ENCODE data around the gene PKMYT1. TPM values are rescaled to one million over a fixed set of nuclear protein-coding genes. Genes with fewer than 3 reads are reported as not detected.
A peak's percentile ranks its signal among the peaks of the same experiment; 100 is the strongest.
"Not testable (repeated sequence)": the region's sequence is repeated elsewhere in the genome, so short reads cannot be mapped to it uniquely, and the experiment has no call there.

The PKMYT1 gene
- total RNA-seq, 6 experiments from 2014 or later: 0.68 to 6.5 (median 1.7) TPM

DNA sequence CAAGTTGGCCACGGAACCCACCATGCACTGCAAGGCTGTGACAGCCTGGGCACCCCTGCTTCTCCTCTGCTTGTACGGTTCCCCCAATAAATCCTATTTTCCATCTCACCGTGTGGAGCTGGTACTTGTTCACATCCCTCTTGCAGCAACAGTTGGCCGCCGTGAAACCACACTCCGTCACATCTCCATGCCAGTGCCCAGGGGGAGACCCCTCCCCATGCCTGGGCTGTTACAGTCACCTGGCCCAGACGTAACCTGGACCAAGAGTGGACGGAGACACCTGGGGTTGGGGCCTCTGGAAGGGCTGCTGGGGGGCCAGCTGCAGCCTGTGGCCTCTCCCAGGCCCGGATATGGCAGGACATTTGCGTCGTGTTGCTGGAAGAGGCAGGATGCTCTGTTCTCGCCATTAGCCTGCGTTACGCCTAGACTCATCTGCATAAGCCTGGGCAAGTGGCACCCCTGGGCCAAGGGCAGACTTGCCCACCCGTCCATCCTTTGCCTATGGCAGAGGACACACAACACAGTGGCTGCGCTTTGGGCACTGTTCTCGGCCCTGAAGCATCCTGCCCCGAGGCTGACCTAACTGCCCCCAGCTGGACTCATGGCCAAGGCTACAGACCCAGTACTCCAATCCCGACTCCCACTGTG lies 30.4 kb downstream of the PKMYT1 start:
- 86% methylated on average over 9 of the region's 19 CpGs for WGBS (ENCODE audit: insufficient coverage, low coverage, low lambda C conversion rate, missing lambda C conversion rate)
- Histone ChIP-seq H3K4me3 (no peak overlapping the region), H3K27me3 (peaks cover 0 to under 1% of the 10 kb centered on the region in 2 donors), H3K4me1 (no peaks in the 10 kb centered on the region), H3K9me3 (no peaks in the 10 kb centered on the region), H3K36me3 (no peaks in the 10 kb centered on the region), H3K27ac (no peak overlapping the region)
- peak in 1 of 4 donors; percentile 21 for ATAC-seq
- TF ChIP-seq CTCF (IDR thresholded peaks at IDR 0.05) (no peak), POLR2A (IDR thresholded peaks at IDR 0.05) (no peak)
- no peak for DNase-seq
- intact Hi-C loops (cut with DNase I): no loop called here

DNA sequence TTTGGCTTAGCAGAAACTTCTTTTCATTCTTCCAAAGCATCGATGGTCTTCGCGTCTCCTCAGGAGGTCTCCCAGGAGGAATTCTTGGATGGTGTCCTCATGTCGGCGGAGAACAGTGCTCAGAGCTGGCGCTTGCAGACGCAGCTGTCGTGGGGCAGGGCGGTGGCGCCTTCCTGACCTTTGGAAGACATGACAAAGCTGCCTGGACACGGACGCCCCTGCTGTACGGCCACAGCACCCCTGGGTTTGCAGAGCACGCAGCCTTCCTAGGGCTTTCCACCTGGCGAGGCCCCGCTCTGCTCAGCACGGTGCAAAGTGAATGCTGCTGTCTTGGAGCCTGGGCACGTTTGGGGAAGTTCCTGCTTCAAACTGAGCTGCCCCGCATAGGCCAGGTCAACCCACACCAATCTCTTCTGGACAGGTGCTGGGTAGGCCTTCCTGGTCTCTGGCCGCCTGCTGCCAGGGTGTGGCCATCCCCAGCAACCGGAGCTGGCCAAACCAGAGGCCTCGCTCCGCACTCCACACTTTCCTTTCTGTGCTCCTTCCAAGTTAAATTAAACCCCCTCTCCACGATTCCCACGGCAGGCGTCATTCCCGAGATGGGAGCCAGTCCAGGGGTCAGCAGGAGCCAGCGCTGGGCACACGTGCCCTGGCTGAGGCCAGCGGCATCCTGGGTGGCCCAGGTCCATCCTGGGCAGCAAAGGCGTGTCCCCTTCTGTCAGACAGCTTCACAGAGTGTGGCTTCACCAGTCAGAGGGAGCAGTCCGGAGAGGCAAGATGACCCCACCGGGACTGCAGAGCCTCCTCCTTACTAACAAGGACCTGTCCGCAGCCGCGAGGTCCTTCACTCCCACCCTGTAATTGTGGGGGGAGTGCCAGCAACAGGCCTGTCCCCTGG lies 31.2 kb downstream of the PKMYT1 start:
- H3K9me3 ChIP-seq: no peaks in the 10 kb centered on the region
- no peaks in the 10 kb centered on the region for H3K36me3 ChIP-seq
- DNase-seq (no peak), ATAC-seq (peak in 2 of 4 donors; percentile 14 to 28)
- no peaks in the 10 kb centered on the region for H3K4me1 ChIP-seq
- no peak overlapping the region for H3K27ac ChIP-seq
- 85% methylated on average over 13 of the region's 36 CpGs for WGBS (ENCODE audit: insufficient coverage, low coverage, low lambda C conversion rate, missing lambda C conversion rate)
- intact Hi-C loops (cut with DNase I): no loop called here
- H3K27me3 ChIP-seq: no peaks in the 10 kb centered on the region
- TF ChIP-seq POLR2A (IDR thresholded peaks at IDR 0.05) (no peak), CTCF (IDR thresholded peaks at IDR 0.05) (no peak)
- no peak overlapping the region for H3K4me3 ChIP-seq

- Histone ChIP-seq H3K9me3 (no peaks in the 10 kb centered on the region), H3K27ac (no peak overlapping the region), H3K27me3 (no peaks in the 10 kb centered on the region), H3K4me3 (no peak overlapping the region), H3K4me1 (no peaks in the 10 kb centered on the region), H3K36me3 (no peaks in the 10 kb centered on the region)
- 89% methylated on average over 1 of the region's 4 CpGs for whole genome bisulfite sequencing (ENCODE audit: insufficient coverage, low coverage, low lambda C conversion rate, missing lambda C conversion rate)
- TF ChIP-seq POLR2A (IDR thresholded peaks at IDR 0.05): no peak
- TF ChIP-seq CTCF (IDR thresholded peaks at IDR 0.05): no peak
- ATAC-seq (no peak), DNase-seq (no peak)
- intact Hi-C loops (cut with DNase I): no loop called here
These were observed 33.6 kb downstream of the PKMYT1 start for GRCh38 chr16:2946649-2947048.

GRCh38 chr16:2943716-2944115 lies 36.5 kb downstream of the PKMYT1 start:
- H3K4me3 ChIP-seq; ATAC-seq; H3K27ac ChIP-seq; H3K27me3 ChIP-seq; H3K9me3 ChIP-seq; intact Hi-C loops (cut with DNase I); DNase-seq; H3K4me1 ChIP-seq: not testable (repeated sequence)
- H3K36me3 ChIP-seq: peaks cover 0 to 29% (median 11%) of the 10 kb centered on the region in 4 donors
- WGBS (ENCODE audit: insufficient coverage, low coverage, low lambda C conversion rate, missing lambda C conversion rate): 70% methylated on average over 9 of the region's 12 CpGs

- Histone ChIP-seq H3K9me3 (no peaks in the 10 kb centered on the region), H3K27me3 (no peaks in the 10 kb centered on the region), H3K36me3 (peaks cover 0 to 42% (median 14%) of the 10 kb centered on the region in 4 donors), H3K27ac (no peak overlapping the region), H3K4me1 (no peaks in the 10 kb centered on the region), H3K4me3 (no peak overlapping the region)
- ATAC-seq (no peak), DNase-seq (no peak)
- 76% methylated on average over 4 of the region's 4 CpGs for WGBS (ENCODE audit: insufficient coverage, low coverage, low lambda C conversion rate, missing lambda C conversion rate)
- no peak for TF ChIP-seq CTCF (IDR thresholded peaks at IDR 0.05)
- TF ChIP-seq POLR2A (IDR thresholded peaks at IDR 0.05): no peak
- intact Hi-C loops (cut with DNase I): no loop called here
These were observed 38.2 kb downstream of the PKMYT1 start for GRCh38 chr16:2942045-2942444.

Measured in right lobe of liver (tissue), 6 donors.